IMR-90 (cell line): ENCODE results near the gene CPN1. TPM values are rescaled to one million over a fixed set of nuclear protein-coding genes. Genes with fewer than 3 reads are reported as not detected.
"Not testable (repeated sequence)": the region's sequence is repeated elsewhere in the genome, so short reads cannot be mapped to it uniquely, and the experiment has no call there.

Experiments used
- ATAC-seq: fragments of 200-7000 bp; cut with Tn5 transposase; 2 replicates; pipeline ENCODE4 v1.9.1; 2020; ENCODE audit warnings: low read depth, mild to moderate bottlenecking, moderate library complexity
- BruUV-seq: library from RNA; stranded (reverse); fragments of 400-500 nt; replicated peaks from 2 replicates; lab custom pipeline; 2021; lab: Mats Ljungman, UMichigan
- CTCF ChIA-PET: fragments of 300-600 bp; formaldehyde crosslinking; extraction: SDS; loops from one replicate; lab custom pipeline; 2021; ENCODE audit warnings: antibody characterized with exemption; lab: Yijun Ruan, JAX
- POLR2A ChIA-PET: fragments of 300-600 bp; sonication (Branson Sonifier 250); formaldehyde crosslinking; loops from one replicate; lab custom pipeline; 2022; ENCODE audit warnings: antibody characterized with exemption; ENCODE audit not compliant: unreplicated experiment; lab: Charles Lee
- DNase-seq: peaks from one replicate; pipeline ENCODE4 v3.0.0; 2013
- H2AFZ ChIP-seq: replicated peaks from 2 replicates; pipeline ENCODE3; 2013; ENCODE audit warnings: low read length, mild to moderate bottlenecking; ENCODE audit not compliant: poor library complexity
- H2AK5ac ChIP-seq: 2 replicates; pipeline ENCODE4 v1.6.1; 2013; ENCODE audit warnings: low read depth, low read length, inconsistent platforms
- H2AK9ac ChIP-seq: replicated peaks from 2 replicates; pipeline ENCODE3; 2013; ENCODE audit warnings: mild to moderate bottlenecking, low read depth, low read length, moderate library complexity; ENCODE audit not compliant: poor library complexity
- H2BK120ac ChIP-seq: 2 replicates; pipeline ENCODE4 v1.6.1; 2013; ENCODE audit warnings: low read depth, low read length, inconsistent platforms
- H2BK15ac ChIP-seq: 3 replicates; pipeline ENCODE4 v1.6.1; 2013; ENCODE audit warnings: low read depth, low read length, inconsistent platforms
- H2BK20ac ChIP-seq: 2 replicates; pipeline ENCODE4 v1.6.1; 2013; ENCODE audit warnings: low read depth, mild to moderate bottlenecking, inconsistent platforms, low read length, moderate library complexity
- H2BK5ac ChIP-seq: 2 replicates; pipeline ENCODE4 v1.6.1; 2013; ENCODE audit warnings: mild to moderate bottlenecking, low read depth, low read length, inconsistent platforms; ENCODE audit not compliant: poor library complexity, severe bottlenecking
- H3K14ac ChIP-seq: replicated peaks from 2 replicates; pipeline ENCODE4 v1.6.1; 2013; ENCODE audit warnings: low read depth, low read length, inconsistent platforms
- H3K18ac ChIP-seq: 2 replicates; pipeline ENCODE4 v1.6.1; 2013; ENCODE audit warnings: low read depth, low read length, control low read depth
- H3K23ac ChIP-seq: 2 replicates; pipeline ENCODE4 v1.6.1; 2013; ENCODE audit warnings: low read depth, low read length, inconsistent platforms
- H3K27ac ChIP-seq: 2 replicates; pipeline ENCODE4 v1.5.1; 2013; ENCODE audit warnings: mild to moderate bottlenecking, control low read depth, low read length; ENCODE audit not compliant: insufficient read depth
- H3K27me3 ChIP-seq: 2 replicates; pipeline ENCODE4 v1.6.1; 2013; ENCODE audit warnings: low read length; ENCODE audit not compliant: control insufficient read depth, insufficient read depth
- H3K36me3 ChIP-seq: 2 replicates; pipeline ENCODE4 v1.6.1; 2013; ENCODE audit warnings: low read length, mixed read lengths; ENCODE audit not compliant: control insufficient read depth, insufficient read depth
- H3K4ac ChIP-seq: 2 replicates; pipeline ENCODE4 v1.6.1; 2013; ENCODE audit warnings: low read depth, low read length, inconsistent platforms
- H3K4me1 ChIP-seq: 2 replicates; pipeline ENCODE4 v1.6.1; 2013; ENCODE audit warnings: low read length, mixed read lengths; ENCODE audit not compliant: control insufficient read depth, insufficient read depth
- H3K4me2 ChIP-seq: 2 replicates; pipeline ENCODE4 v1.6.1; 2013; ENCODE audit warnings: low read depth, mild to moderate bottlenecking, control low read depth, low read length, moderate library complexity
- H3K4me3 ChIP-seq: 2 replicates; pipeline ENCODE4 v1.5.1; 2013; ENCODE audit warnings: low read depth, mild to moderate bottlenecking, control low read depth, low read length, moderate library complexity; ENCODE audit not compliant: insufficient read depth
- H3K56ac ChIP-seq: 2 replicates; pipeline ENCODE4 v1.6.1; 2013; ENCODE audit warnings: low read length, inconsistent platforms; ENCODE audit not compliant: insufficient read depth; ENCODE audit errors: extremely low read depth
- H3K79me1 ChIP-seq, 2 experiments: 2 replicates each; pipeline ENCODE4 v1.6.1; 2013; ENCODE audit warnings: low read length in 2 of 2, inconsistent platforms in 1 of 2, low read depth in 1 of 2
- H3K9ac ChIP-seq: 2 replicates; pipeline ENCODE4 v1.6.1; 2013; ENCODE audit warnings: low read depth, low read length, control low read depth
- H3K9me1 ChIP-seq: 2 replicates; pipeline ENCODE4 v1.6.1; 2013; ENCODE audit warnings: low read length, inconsistent platforms; ENCODE audit not compliant: insufficient read depth
- H3K9me3 ChIP-seq: 2 replicates; pipeline ENCODE4 v1.6.1; 2013; ENCODE audit warnings: low read length; ENCODE audit not compliant: control insufficient read depth, insufficient read depth
- H4K20me1 ChIP-seq: 2 replicates; pipeline ENCODE4 v1.6.1; 2013; ENCODE audit warnings: low read length, inconsistent platforms; ENCODE audit not compliant: insufficient read depth
- H4K5ac ChIP-seq: 2 replicates; pipeline ENCODE4 v1.6.1; 2013; ENCODE audit warnings: mild to moderate bottlenecking, low read depth, low read length, control low read depth
- H4K8ac ChIP-seq, 2 experiments: 2 replicates each; pipeline ENCODE4 v1.6.1; 2013; ENCODE audit warnings: low read depth in 2 of 2, low read length in 2 of 2, control low read depth in 1 of 2, inconsistent platforms in 1 of 2
- H4K91ac ChIP-seq: 2 replicates; pipeline ENCODE4 v1.6.1; 2013; ENCODE audit warnings: low read depth, low read length, inconsistent platforms; ENCODE audit not compliant: insufficient read depth
- FOS ChIP-seq: fragments of 150-350 bp; IDR thresholded peaks from 2 replicates; pipeline ENCODE4 v1.6.1; 2016; ENCODE audit warnings: low read depth, low read length
- MAFK ChIP-seq: IDR thresholded peaks from 2 replicates; pipeline ENCODE4 v1.6.1; 2012; ENCODE audit warnings: low read depth, low read length, improper control_type of control experiment
- WGBS, 2 experiments: methylation state at CpG; one replicate each; pipeline versions ENCODE4 v1.1.5 to v1.1.7; 2013; ENCODE audit warnings: missing lambda C conversion rate in 2 of 2; ENCODE audit not compliant: insufficient read length in 1 of 2; ENCODE audit errors: extremely low coverage in 2 of 2; 5-methylcytosine and 5-hydroxymethylcytosine counted together
- dilution Hi-C: fragments of 300-500 bp; cut with HindIII; formaldehyde crosslinking; loops from one replicate; pipeline ENCODE4 v1.14.3; 2018; ENCODE audit warnings: low sequenced_read_pairs; ENCODE audit not compliant: unreplicated experiment
- in situ Hi-C: fragments of 300-500 bp; cut with MboI; formaldehyde crosslinking; loops from 3 replicates; pipeline ENCODE4 v1.14.3; 2019; ENCODE audit warnings: low sequenced_read_pairs, inconsistent platforms, mixed read lengths
- intact Hi-C: fragments of 100-400 bp; cut with micrococcal nuclease; formaldehyde crosslinking; loops from 2 replicates; pipeline ENCODE4 v1.10.0; 2022
- polyA plus RNA-seq, 3 experiments: library from polyadenylated mRNA; depleted of rRNA; stranded (reverse); fragments of >200 nt; gene quantifications; 2 replicates each; pipeline ENCODE4 v1.2.3, GENCODE V29; 2012; ENCODE audit warnings: low replicate concordance in 1 of 3
- total RNA-seq: library from RNA; depleted of rRNA; stranded (reverse); fragments of >200 nt; gene quantifications from 2 replicates; pipeline ENCODE4 v1.2.3, GENCODE V29; 2012

CPN1 gene
- total and polyA plus RNA-seq, 2 of the 4 experiments (the other 2 are of a cell fraction): not detected

GRCh38 chr10:100083623-100084022, 2.0 kb upstream of the CPN1 start:
- TF ChIP-seq MAFK: peak; percentile 18; the same call in 1 of the 2 replicates
- TF ChIP-seq FOS: no peak
- dilution Hi-C loops (no loop called here), in situ Hi-C loops (no loop called here), intact Hi-C loops (no loop called here)
- no peak overlapping the region for H2BK5ac ChIP-seq
- no CpG with 5 or more reads among the region's 1 CpG for WGBS, 2 experiments
- no peak overlapping the region for H4K91ac ChIP-seq
- no peaks in the 10 kb centered on the region for H3K9me1 ChIP-seq
- no peak overlapping the region for H3K14ac ChIP-seq
- ChIA-PET CTCF (no interaction called here), POLR2A (no interaction called here)
- no peak overlapping the region for H2BK20ac ChIP-seq
- H2BK15ac ChIP-seq: no peak overlapping the region
- H3K23ac ChIP-seq: no peak overlapping the region
- H3K4me1 ChIP-seq: no peaks in the 10 kb centered on the region
- no peak overlapping the region for H3K27ac ChIP-seq
- no peak overlapping the region for H4K8ac ChIP-seq
- no peak overlapping the region for H2AK5ac ChIP-seq
- H2AFZ ChIP-seq: no peak overlapping the region
- H3K9me3 ChIP-seq: no peaks in the 10 kb centered on the region
- no peak overlapping the region for H3K4ac ChIP-seq
- no peak overlapping the region for H3K18ac ChIP-seq
- H3K36me3 ChIP-seq: no peaks in the 10 kb centered on the region
- peaks cover 29% of the 10 kb centered on the region for H3K27me3 ChIP-seq
- H3K4me3 ChIP-seq: no peak overlapping the region
- no peak overlapping the region for H3K9ac ChIP-seq
- no peak overlapping the region for H3K4me2 ChIP-seq
- H4K20me1 ChIP-seq: no peaks in the 10 kb centered on the region
- H3K56ac ChIP-seq: no peak overlapping the region
- DNase-seq (no peak), ATAC-seq (no peak)
- H2AK9ac ChIP-seq: no peak overlapping the region
- no peak overlapping the region for H2BK120ac ChIP-seq
- H4K5ac ChIP-seq: no peak overlapping the region
- BruUV-seq: no TSS peak
- no peaks in the 10 kb centered on the region for H3K79me1 ChIP-seq

- H3K56ac ChIP-seq, H2BK5ac ChIP-seq, H2BK15ac ChIP-seq, H3K23ac ChIP-seq, POLR2A ChIA-PET, BruUV-seq, H3K36me3 ChIP-seq, H3K9me1 ChIP-seq, H3K4me3 ChIP-seq, H2AK5ac ChIP-seq, H2BK20ac ChIP-seq, H3K9me3 ChIP-seq, H3K4me2 ChIP-seq, H2BK120ac ChIP-seq, H2AFZ ChIP-seq, in situ Hi-C loops, ATAC-seq, H3K4me1 ChIP-seq, CTCF ChIA-PET, H3K18ac ChIP-seq, H4K8ac ChIP-seq, H2AK9ac ChIP-seq, H3K9ac ChIP-seq, H3K27ac ChIP-seq, H4K5ac ChIP-seq, H3K79me1 ChIP-seq, H4K91ac ChIP-seq, dilution Hi-C loops, H3K14ac ChIP-seq, H4K20me1 ChIP-seq, intact Hi-C loops, H3K4ac ChIP-seq, DNase-seq: not testable (repeated sequence)
- H3K27me3 ChIP-seq: peaks cover 28% of the 10 kb centered on the region
These were observed 607 bp upstream of the CPN1 start for GRCh38 chr10:100082276-100082675.
